Measurements from ENCODE around the gene NSMCE4A. TPM values are rescaled to one million over a fixed set of nuclear protein-coding genes. Genes with fewer than 3 reads are reported as not detected.
"Not testable (repeated sequence)": the region's sequence is repeated elsewhere in the genome, so short reads cannot be mapped to it uniquely, and the experiment has no call there.

Gene NSMCE4A
- 51.0 and 52.0 TPM in 2 replicates for total RNA-seq
- polyA plus RNA-seq: 36.1 and 36.8 TPM in 2 replicates
- polyA plus RNA-seq (2011; cell fraction: cytosol; rRNA removed): 41.2 and 47.7 TPM in 2 replicates
- 192 and 240 TPM in 2 replicates for polyA plus RNA-seq (2011; cell fraction: nucleus; rRNA removed)
- polyA plus RNA-seq (2012): 42.0 and 53.7 TPM in 2 replicates
- polyA minus RNA-seq: 13.2 and 15.1 TPM in 2 replicates
- polyA minus RNA-seq (2011; cell fraction: cytosol; rRNA and poly(A)+ RNA removed): 17.4 TPM
- 27.4 and 39.6 TPM in 2 replicates for polyA minus RNA-seq (2011; cell fraction: nucleus; rRNA and poly(A)+ RNA removed)
- percentile 81 among the genes with signal in this experiment for Bru-seq, nascent RNA
- BruChase-seq, experiment 1, labeled RNA remaining after a 6-hour chase: percentile 73 among the genes with signal in this experiment
- percentile 88 among the genes with signal in this experiment for BruChase-seq, experiment 2, labeled RNA remaining after a 2-hour chase
- long read RNA-seq, transcript NSMCE4A-202 (11 exons, 1,394 nt): major isoform, 181 of 262 reads
- long read RNA-seq, partial matches to known transcripts: 35 of 262 reads
- long read RNA-seq, other reads (novel, unspliced or antisense): 41 of 262 reads

DNA sequence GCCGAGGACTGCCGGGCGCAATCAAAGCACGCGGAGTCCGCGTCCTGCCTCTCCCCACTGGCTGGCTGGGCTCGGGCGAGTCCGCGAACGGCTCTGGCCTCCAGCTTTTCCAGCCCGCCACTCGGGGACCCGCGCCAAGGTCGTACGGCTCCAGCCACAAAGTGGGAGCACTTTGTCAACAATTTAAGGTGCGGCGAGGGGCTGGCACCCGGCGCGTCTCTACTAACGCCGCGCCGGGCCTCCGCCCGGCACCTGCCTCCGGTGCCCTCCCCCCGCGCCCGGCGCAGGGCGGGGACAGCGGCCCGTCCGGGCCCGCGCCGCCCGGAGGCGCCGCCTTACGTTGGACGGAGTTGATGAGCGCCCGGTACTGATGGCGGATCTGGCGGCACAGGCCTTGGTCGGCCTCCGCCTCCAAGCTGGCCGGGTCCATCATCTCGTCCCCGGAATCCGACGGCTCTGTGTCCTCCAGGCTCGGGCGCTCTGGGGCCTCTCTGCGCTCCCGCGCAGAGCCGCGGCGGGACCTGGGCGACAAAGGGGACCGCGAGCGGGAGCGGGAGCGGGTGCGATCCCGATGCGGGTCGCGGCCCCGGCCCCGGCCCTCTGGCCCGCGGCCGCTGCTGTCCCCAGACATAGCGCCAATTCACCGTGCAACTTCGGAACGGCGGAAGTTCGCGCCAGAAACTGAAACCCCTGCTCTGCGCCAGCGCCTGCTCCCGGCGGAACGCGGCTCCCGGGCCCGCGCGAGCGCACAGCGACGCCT, at the start of gene NSMCE4A:
NSMCE4A (minus strand) TSS at position 683 of the 760 bp plus-strand sequence; CDS start at position 631, 52 bp downstream.
- dilution Hi-C loops (cut with MboI; ENCODE audit: extremely low pct_ligation_motif_present, low sequenced_read_pairs): no loop called here
- Histone ChIP-seq H3K4me3 (replicated peaks in 1 of 3; ENCODE audit: insufficient read depth in 1 of 3, low read depth in 1 of 3, low read length in 3 of 3) (peak within 1 kb of the TSS; percentile 80 to 92 (median 85)), H3K9ac (replicated peaks; ENCODE audit: extremely low read depth, insufficient read depth, low read length) (peak within 1 kb of the TSS; percentile 91), H3K4me1 (ENCODE audit: control insufficient read depth, extremely low read depth, insufficient read depth, low read length) (peaks cover 10% of the 10 kb centered on the region), H3K36me3 (ENCODE audit: control insufficient read depth in 2 of 2, extremely low read depth in 1 of 2, insufficient read depth in 2 of 2, low read length in 2 of 2) (peaks cover 0 to 4% of the 10 kb centered on the region in 2 experiments), H3K9me3 (replicated peaks; ENCODE audit: control insufficient read depth, insufficient read depth, low read length) (no peaks in the 10 kb centered on the region), H3K27me3 (ENCODE audit: control insufficient read depth in 2 of 2, insufficient read depth in 2 of 2, low read length in 2 of 2) (no peaks in the 10 kb centered on the region), H2AFZ (ENCODE audit: low read depth, low read length) (peak within 1 kb of the TSS; percentile 83), H3K9me1 (replicated peaks; ENCODE audit: control insufficient read depth, extremely low read depth, insufficient read depth, low read length) (no peaks in the 10 kb centered on the region), H4K20me1 (replicated peaks; ENCODE audit: control insufficient read depth, extremely low read depth, insufficient read depth, low read length) (no peaks in the 10 kb centered on the region), H3K4me2 (ENCODE audit: insufficient read depth, low read length) (peak within 1 kb of the TSS; percentile 95), H3K79me2 (ENCODE audit: control insufficient read depth, insufficient read depth, low read length) (peaks cover 22% of the 10 kb centered on the region), H3K27ac (ENCODE audit: insufficient read depth, low read depth, low read length) (peak within 1 kb of the TSS; percentile 81)
- peak; percentile 66 for TF ChIP-seq POLR2AphosphoS5 (IDR thresholded peaks at IDR 0.05; ENCODE audit: insufficient read depth, low read depth, low read length)
- no peak for TF ChIP-seq MAX (IDR thresholded peaks at IDR 0.05; ENCODE audit: insufficient read depth, insufficient read length)
- TF ChIP-seq GATA2 (IDR thresholded peaks at IDR 0.05; ENCODE audit: insufficient read depth, insufficient read length, low read depth, low read length): no peak
- no peak for TF ChIP-seq JUN (IDR thresholded peaks at IDR 0.05; ENCODE audit: borderline replicate concordance, insufficient read depth, insufficient read length, low read depth)
- TF ChIP-seq POLR2A (IDR thresholded peaks at IDR 0.05; ENCODE audit: low read depth, low read length): peak; percentile 66
- no peak for TF ChIP-seq EZH2 (IDR thresholded peaks at IDR 0.05; ENCODE audit: borderline replicate concordance, low read depth, low read length, severe bottlenecking)
- TF ChIP-seq FOS (IDR thresholded peaks at IDR 0.05; ENCODE audit: borderline replicate concordance, insufficient read depth, low read length): no peak
- peak; percentile 73 to 87 for TF ChIP-seq CTCF (IDR thresholded peaks at IDR 0.05; ENCODE audit: extremely low read depth in 1 of 2, insufficient read depth in 1 of 2, low read depth in 1 of 2, low read length in 2 of 2)
- no peak for TF ChIP-seq MYC (IDR thresholded peaks at IDR 0.05; ENCODE audit: low read depth, low read length)
- ChIA-PET CTCF (interaction anchor here (0.8 to 2.1 kb wide), 8 partner anchors 17 to 1026 kb away, joined by 3 to 11 read pairs (median 4); partner anchors contain the start of gene ATE1), POLR2A (no interaction called here)
- BruUV-seq (replicated peaks): TSS peak; percentile 46
- intact Hi-C loops (cut with micrococcal nuclease): loop anchor here (1.0 to 5.0 kb wide), 8 partner anchors 18 to 167 kb away; partner anchors contain the start of gene ATE1
- FAIRE-seq: peak; percentile 83
- DNase-seq (ENCODE audit: low read depth, low spot score): peak; percentile 77

- DNase-seq (ENCODE audit: low read depth, low spot score); H3K9ac ChIP-seq (replicated peaks; ENCODE audit: extremely low read depth, insufficient read depth, low read length); H3K36me3 ChIP-seq (ENCODE audit: control insufficient read depth in 2 of 2, extremely low read depth in 1 of 2, insufficient read depth in 2 of 2, low read length in 2 of 2); H3K79me2 ChIP-seq (ENCODE audit: control insufficient read depth, insufficient read depth, low read length); FAIRE-seq; H4K20me1 ChIP-seq (replicated peaks; ENCODE audit: control insufficient read depth, extremely low read depth, insufficient read depth, low read length); POLR2A ChIA-PET; H3K4me2 ChIP-seq (ENCODE audit: insufficient read depth, low read length); H3K9me3 ChIP-seq (replicated peaks; ENCODE audit: control insufficient read depth, insufficient read depth, low read length); dilution Hi-C loops (cut with MboI; ENCODE audit: extremely low pct_ligation_motif_present, low sequenced_read_pairs); H3K4me1 ChIP-seq (ENCODE audit: control insufficient read depth, extremely low read depth, insufficient read depth, low read length); H3K9me1 ChIP-seq (replicated peaks; ENCODE audit: control insufficient read depth, extremely low read depth, insufficient read depth, low read length); intact Hi-C loops (cut with micrococcal nuclease); H3K27ac ChIP-seq (ENCODE audit: insufficient read depth, low read depth, low read length); H2AFZ ChIP-seq (ENCODE audit: low read depth, low read length); BruUV-seq (replicated peaks); CTCF ChIA-PET; H3K4me3 ChIP-seq (replicated peaks in 1 of 3; ENCODE audit: insufficient read depth in 1 of 3, low read depth in 1 of 3, low read length in 3 of 3): not testable (repeated sequence)
- peaks cover 11 to 14% of the 10 kb centered on the region in 2 experiments for H3K27me3 ChIP-seq (ENCODE audit: control insufficient read depth in 2 of 2, insufficient read depth in 2 of 2, low read length in 2 of 2)
Observed at GRCh38 chr10:122023257-122023656, 48.2 kb upstream of the NSMCE4A start.

All from endothelial cell of umbilical vein (primary cell).